OCI-LY7 (cell line): Measurements from ENCODE around the gene CTPS2.
A peak's percentile ranks its signal among the peaks of the same experiment; 100 is the strongest.

Source experiments
- CTCF ChIP-seq: fragments of 200-600 bp; sonication (generic); conservative IDR thresholded peaks from 2 replicates; pipeline ENCODE4 v1.5.1; 2014; ENCODE audit warnings: mild to moderate bottlenecking, antibody characterized with exemption, low read length, moderate library complexity, mixed read lengths
- EZH2phosphoT487 ChIP-seq: fragments of 200-600 bp; sonication (generic); IDR thresholded peaks from 2 replicates; pipeline ENCODE4 v1.6.1; 2018; ENCODE audit warnings: low read depth, borderline replicate concordance, mild to moderate bottlenecking, mixed run types, antibody characterized with exemption, low read length, moderate library complexity, mixed read lengths

GRCh38 chrX:16671005-16671404 is 41.5 kb downstream of the CTPS2 start:
- peak; percentile 55 for TF ChIP-seq CTCF
- TF ChIP-seq EZH2phosphoT487: no peak
